GM12878 (cell line): ENCODE measurements around the gene LARGE1. TPM values are rescaled to one million over a fixed set of nuclear protein-coding genes. Genes with fewer than 3 reads are reported as not detected.

Experiments used
- ATAC-seq: fragments of 200-7000 bp; cut with Tn5 transposase; 3 replicates; pipeline ENCODE4 v1.9.1; 2020; ENCODE audit warnings: mild to moderate bottlenecking, moderate library complexity
- BruUV-seq: library from RNA; stranded (reverse); fragments of 400-500 nt; replicated peaks from 2 replicates; lab custom pipeline; 2021; lab: Mats Ljungman, UMichigan
- CTCF ChIA-PET: fragments of 300-600 bp; sonication (Branson Sonifier 250); formaldehyde crosslinking; extraction: SDS; loops from one replicate; lab custom pipeline; 2021; ENCODE audit warnings: inconsistent platforms; lab: Yijun Ruan, JAX
- POLR2A ChIA-PET: fragments of 350-600 bp; formaldehyde crosslinking; extraction: SDS; loops from one replicate; lab custom pipeline; 2021; ENCODE audit warnings: inconsistent platforms; lab: Charles Lee
- RAD21 ChIA-PET: fragments of 300-600 bp; sonication (Branson Sonifier 250); formaldehyde crosslinking; loops from one replicate; lab custom pipeline; 2023; ENCODE audit warnings: antibody characterized with exemption; ENCODE audit not compliant: unreplicated experiment; lab: Charles Lee
- SMC1A ChIA-PET: fragments of 300-600 bp; sonication (Branson Sonifier 250); formaldehyde crosslinking; loops from one replicate; lab custom pipeline; 2023; ENCODE audit not compliant: unreplicated experiment, uncharacterized antibody; lab: Charles Lee
- DNase-seq: peaks from one replicate; pipeline ENCODE4 v3.0.0-alpha.2; 2011; ENCODE audit warnings: low read depth, low spot score
- FAIRE-seq: peaks from 3 replicates; lab custom pipeline; 2011; peaks lifted over from hg19 to GRCh38; lab: Jason Lieb, UNC
- H2AFZ ChIP-seq: 2 replicates; pipeline ENCODE4 v1.6.0; 2011; ENCODE audit warnings: low read depth, low read length, control low read depth; ENCODE audit not compliant: control insufficient read depth
- H3K27ac ChIP-seq: 2 replicates; pipeline ENCODE4 v1.5.1; 2011; ENCODE audit warnings: control low read depth; ENCODE audit not compliant: control insufficient read depth, insufficient read depth
- H3K27me3 ChIP-seq, 2 experiments: replicated peaks in 1 of 2; 2 replicates each; pipeline versions ENCODE4 v1.6.0 to v1.6.1; 2011; ENCODE audit warnings: low read length in 1 of 2; ENCODE audit not compliant: control insufficient read depth in 2 of 2, insufficient read depth in 2 of 2
- H3K36me3 ChIP-seq, 2 experiments: 2 replicates each; pipeline ENCODE4 v1.5.1; 2011; ENCODE audit warnings: low read length in 1 of 2; ENCODE audit not compliant: control insufficient read depth in 2 of 2, insufficient read depth in 2 of 2
- H3K4me1 ChIP-seq: 2 replicates; pipeline ENCODE4 v1.6.1; 2011; ENCODE audit warnings: mild to moderate bottlenecking, low read length, moderate library complexity, mixed read lengths; ENCODE audit not compliant: control insufficient read depth, insufficient read depth
- H3K4me2 ChIP-seq: 2 replicates; pipeline ENCODE4 v1.6.0; 2011; ENCODE audit warnings: control low read depth; ENCODE audit not compliant: control insufficient read depth, insufficient read depth
- H3K4me3 ChIP-seq: fragments of 200-600 bp; sonication (generic); 2 replicates; pipeline ENCODE4 v1.5.1; 2016
- H3K79me2 ChIP-seq: 2 replicates; pipeline ENCODE4 v1.6.0; 2011; ENCODE audit warnings: low read length; ENCODE audit not compliant: control insufficient read depth, insufficient read depth
- H3K9ac ChIP-seq: 2 replicates; pipeline ENCODE4 v1.8.0; 2011; ENCODE audit warnings: low read length, control low read depth, mixed read lengths; ENCODE audit not compliant: control insufficient read depth, insufficient read depth
- H3K9me3 ChIP-seq: replicated peaks from 3 replicates; pipeline ENCODE4 v1.5.1; 2011; ENCODE audit warnings: mild to moderate bottlenecking, low read length; ENCODE audit not compliant: control insufficient read depth, insufficient read depth
- H4K20me1 ChIP-seq: 2 replicates; pipeline ENCODE4 v1.6.0; 2011; ENCODE audit not compliant: control insufficient read depth, insufficient read depth
- BCL3 ChIP-seq: IDR thresholded peaks from 2 replicates; pipeline ENCODE4 v1.6.1; 2011; ENCODE audit warnings: borderline replicate concordance, low read depth, mild to moderate bottlenecking, moderate library complexity, low read length; ENCODE audit not compliant: insufficient read depth, poor library complexity, severe bottlenecking
- HDAC6 ChIP-seq: fragments of 200-600 bp; sonication (generic); IDR thresholded peaks from one replicate; pipeline ENCODE4 v1.8.0; 2017; ENCODE audit warnings: antibody characterized with exemption; ENCODE audit not compliant: unreplicated experiment
- POLR2AphosphoS2 ChIP-seq: IDR thresholded peaks from 2 replicates; pipeline ENCODE4 v1.6.1; 2011; ENCODE audit warnings: low read depth, mild to moderate bottlenecking, low read length, improper control_type of control experiment, moderate library complexity
- RB1 ChIP-seq: fragments of 450-650 bp; formaldehyde crosslinking; IDR thresholded peaks from 2 replicates; pipeline ENCODE4 v1.6.1; 2017; ENCODE audit warnings: mild to moderate bottlenecking, borderline replicate concordance
- SRF ChIP-seq, 2 experiments: IDR thresholded peaks; 2 replicates each; pipeline ENCODE4 v1.6.1; 2011; ENCODE audit warnings: low read depth in 2 of 2, low read length in 2 of 2, mild to moderate bottlenecking in 1 of 2, moderate library complexity in 1 of 2
- ZNF274 ChIP-seq: IDR thresholded peaks from one replicate; pipeline ENCODE4 v1.8.0; 2011; ENCODE audit not compliant: insufficient read length, insufficient read depth
- ZNF622 ChIP-seq: fragments of 450-650 bp; IDR thresholded peaks from 2 replicates; pipeline ENCODE4 v1.6.1; 2017; ENCODE audit warnings: mild to moderate bottlenecking, inconsistent platforms
- WGBS: methylation state at CpG from one replicate; pipeline ENCODE4 v1.1.6; 2016; ENCODE audit warnings: low lambda C conversion rate; ENCODE audit not compliant: insufficient replicate concordance, insufficient coverage; ENCODE audit errors: missing lambda C conversion rate; 5-methylcytosine and 5-hydroxymethylcytosine counted together
- in situ Hi-C: fragments of 300-500 bp; cut with MboI; formaldehyde crosslinking; loops from 9 replicates; pipeline ENCODE4 v1.14.3; 2018; ENCODE audit warnings: mixed read lengths
- intact Hi-C: fragments of 100-400 bp; cut with micrococcal nuclease; formaldehyde crosslinking; loops from one replicate; pipeline ENCODE4 v1.14.2; 2022; ENCODE audit not compliant: unreplicated experiment
- polyA plus RNA-seq, 11 experiments: library from polyadenylated mRNA; depleted of rRNA in 4 of 11; unstranded in 6 of 11; stranded (reverse) in 5 of 11; fragments of >200 nt; fragmentation: Nextera tagmentation in 4 of 11; fragmentation: Illumina TruSeq in 1 of 11; extraction: Ambion mirVana in 4 of 11; extraction: Trizol in 1 of 11; gene quantifications; 1 replicate in 1 of 11; 2 replicates in 10 of 11; pipeline versions ENCODE4 v1.2.1 to v1.2.3, GENCODE V29; 2011 to 2016; ENCODE audit warnings: inconsistent platforms in 2 of 11, missing spikeins in 2 of 11, low read depth in 1 of 11
- total RNA-seq, 4 experiments: library from RNA; depleted of rRNA in 3 of 4; stranded (reverse); fragments of >200 nt in 3 of 4; fragmentation: Illumina TruSeq in 1 of 4; extraction: Trizol in 1 of 4; gene quantifications; 2 replicates each; pipeline versions ENCODE4 v1.2.1 to v1.2.3, GENCODE V29; 2013 to 2021

LARGE1 gene
- total and polyA plus RNA-seq, 10 of the 15 experiments (the other 5 are each of a cell fraction or from before 2014, with no cell fraction given) = 3.2 to 41.4 (median 17.3) TPM

DNA sequence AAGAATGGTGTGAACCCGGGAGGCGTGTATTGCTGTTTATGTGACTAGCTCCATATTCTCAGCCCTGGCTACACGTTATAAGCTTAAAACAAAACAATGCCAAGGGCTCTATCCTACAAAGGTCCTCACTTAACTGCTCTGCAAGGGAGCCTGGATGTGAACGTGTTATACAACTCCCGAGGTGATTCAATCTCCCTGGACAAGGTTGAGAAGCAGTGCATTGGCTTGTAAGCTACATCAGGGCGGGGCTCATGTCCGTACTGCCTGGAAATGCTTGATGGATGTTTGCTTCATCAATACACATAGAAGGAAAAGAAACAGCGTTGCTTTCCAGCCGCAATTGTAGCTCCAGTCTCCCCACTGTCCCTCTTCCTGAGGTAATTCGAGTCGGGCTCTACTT, 605.2 kb downstream of the LARGE1 start:
- H3K4me1 ChIP-seq = no peaks in the 10 kb centered on the region
- POLR2A ChIA-PET = no interaction called here
- no peak overlapping the region for H2AFZ ChIP-seq
- CTCF ChIA-PET = interaction anchor here (0.9 to 1.8 kb wide), 4 partner anchors 11 to 70 kb away, joined by 3 to 5 read pairs (median 4); no protein-coding TSS in a partner anchor
- no peaks in the 10 kb centered on the region for H4K20me1 ChIP-seq
- RAD21 ChIA-PET = interaction anchor here (1.5 kb wide), 1 partner anchor 264 kb away, joined by 3 read pairs; no protein-coding TSS in a partner anchor
- TF ChIP-seq SRF (IDR thresholded peaks at IDR 0.05; ENCODE audit: low read depth in 2 of 2, low read length in 2 of 2) (no peak), RB1 (no peak), ZNF274 (no peak), HDAC6 (no peak), BCL3 (no peak)
- no peak for ATAC-seq
- H3K4me3 ChIP-seq = no peak overlapping the region
- no peak overlapping the region for H3K27ac ChIP-seq
- no TSS peak for BruUV-seq
- no peak overlapping the region for H3K9ac ChIP-seq
- H3K4me2 ChIP-seq = no peak overlapping the region
- SMC1A ChIA-PET = interaction anchor here (1.7 to 2.6 kb wide), 2 partner anchors 12 to 71 kb away, joined by 4 to 10 read pairs; no protein-coding TSS in a partner anchor
- intact Hi-C loops (no loop called here), in situ Hi-C loops (no loop called here)
- H3K36me3 ChIP-seq = no peaks in the 10 kb centered on the region; a peak in 1 of 4 replicates
- FAIRE-seq = no peak
- no peaks in the 10 kb centered on the region for H3K79me2 ChIP-seq
- no peak for DNase-seq
- 98% methylated on average over 11 of the region's 11 CpGs for WGBS
- no peaks in the 10 kb centered on the region for H3K27me3 ChIP-seq
- no peaks in the 10 kb centered on the region for H3K9me3 ChIP-seq

DNA sequence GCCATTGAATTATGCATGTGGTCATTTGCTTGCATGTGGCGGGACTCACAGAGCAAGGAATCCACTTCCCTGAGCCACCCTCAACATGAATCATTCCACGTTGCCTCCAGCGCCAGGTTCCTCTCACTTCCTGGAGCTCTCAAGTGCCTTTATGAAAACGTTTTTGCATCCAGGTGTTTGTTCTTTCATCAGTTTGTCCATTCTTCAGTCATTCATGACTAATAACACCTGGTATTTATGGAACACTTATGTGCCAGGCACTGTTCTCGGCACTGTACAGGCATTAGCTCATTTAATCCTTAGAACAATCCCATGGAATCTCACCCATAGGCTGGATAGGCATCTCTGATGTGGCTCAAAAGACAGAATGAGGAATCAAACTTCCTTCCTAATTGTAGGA, 606.0 kb downstream of the LARGE1 start:
- Histone ChIP-seq H2AFZ (no peak overlapping the region), H3K9ac (no peak overlapping the region), H3K9me3 (no peaks in the 10 kb centered on the region), H4K20me1 (no peaks in the 10 kb centered on the region), H3K79me2 (no peaks in the 10 kb centered on the region), H3K36me3 (no peaks in the 10 kb centered on the region; a peak in 1 of 4 replicates), H3K27ac (no peak overlapping the region), H3K27me3 (no peaks in the 10 kb centered on the region), H3K4me2 (no peak overlapping the region), H3K4me3 (no peak overlapping the region), H3K4me1 (no peaks in the 10 kb centered on the region)
- intact Hi-C loops = no loop called here
- POLR2A ChIA-PET = no interaction called here
- DNase-seq = no peak
- ATAC-seq = no peak
- CTCF ChIA-PET = interaction anchor here (0.6 to 1.8 kb wide), 5 partner anchors 10 to 1737 kb away, joined by 3 to 5 read pairs (median 4); no protein-coding TSS in a partner anchor
- WGBS = 76% methylated on average over 5 of the region's 5 CpGs
- no peak for FAIRE-seq
- TF ChIP-seq ZNF622 = no peak
- no peak for TF ChIP-seq POLR2AphosphoS2
- BruUV-seq = no TSS peak
- RAD21 ChIA-PET = no interaction called here
- in situ Hi-C loops = no loop called here
- SMC1A ChIA-PET = interaction anchor here (1.2 to 2.6 kb wide), 3 partner anchors 11 to 72 kb away, joined by 3 to 10 read pairs (median 4); no protein-coding TSS in a partner anchor
